Endodermal cell (in vitro differentiated cells): ENCODE measurements around the gene ABHD16B. TPM values are rescaled to one million over a fixed set of nuclear protein-coding genes. Genes with fewer than 3 reads are reported as not detected.
"Not testable (repeated sequence)": the region's sequence is repeated elsewhere in the genome, so short reads cannot be mapped to it uniquely, and the experiment has no call there.

Experiments used
- DNase-seq: peaks from one replicate; pipeline ENCODE4 v3.0.0-alpha.2; 2017
- H3K27ac ChIP-seq: 2 replicates; pipeline ENCODE4 v1.5.1; 2013; ENCODE audit warnings: mild to moderate bottlenecking, low read depth, low read length, moderate library complexity
- H3K27me3 ChIP-seq: 2 replicates; pipeline ENCODE4 v1.6.1; 2013; ENCODE audit warnings: mild to moderate bottlenecking, low read length, moderate library complexity; ENCODE audit not compliant: insufficient read depth, control insufficient read depth, poor library complexity, severe bottlenecking
- H3K36me3 ChIP-seq: 2 replicates; pipeline ENCODE4 v1.7.0; 2013; ENCODE audit warnings: mild to moderate bottlenecking, low read length, moderate library complexity; ENCODE audit not compliant: control insufficient read depth, insufficient read depth
- H3K4me1 ChIP-seq: one replicate; pipeline ENCODE4 v1.7.0; 2013; ENCODE audit warnings: low read length; ENCODE audit not compliant: control insufficient read depth, insufficient read depth
- H3K4me3 ChIP-seq: 2 replicates; pipeline ENCODE4 v1.5.1; 2013; ENCODE audit warnings: mild to moderate bottlenecking, low read length, moderate library complexity
- H3K9ac ChIP-seq: 2 replicates; pipeline ENCODE4 v1.6.1; 2013; ENCODE audit warnings: mild to moderate bottlenecking, low read length, moderate library complexity; ENCODE audit not compliant: poor library complexity, severe bottlenecking; ENCODE audit errors: extremely low read depth
- H3K9me3 ChIP-seq: 2 replicates; pipeline ENCODE4 v1.6.1; 2013; ENCODE audit warnings: mild to moderate bottlenecking, low read length, moderate library complexity; ENCODE audit not compliant: control insufficient read depth
- H3K27ac Mint-ChIP-seq: 2 replicates; pipeline ENCODE4 v1.8.0; 2020; ENCODE audit warnings: mixed read lengths
- H3K27me3 Mint-ChIP-seq: 2 replicates; pipeline ENCODE4 v1.8.0; 2021; ENCODE audit warnings: mild to moderate bottlenecking, mixed read lengths; ENCODE audit not compliant: insufficient read depth
- H3K36me3 Mint-ChIP-seq: 2 replicates; pipeline ENCODE4 v1.8.0; 2020; ENCODE audit warnings: low read depth, mixed read lengths
- H3K4me1 Mint-ChIP-seq: 2 replicates; pipeline ENCODE4 v1.8.0; 2020; ENCODE audit warnings: mixed read lengths
- H3K4me3 Mint-ChIP-seq: 2 replicates; pipeline ENCODE4 v1.8.0; 2020; ENCODE audit warnings: mild to moderate bottlenecking, moderate library complexity, mixed read lengths
- H3K9me3 Mint-ChIP-seq: 2 replicates; pipeline ENCODE4 v1.8.0; 2020; ENCODE audit warnings: mild to moderate bottlenecking, mixed read lengths
- WGBS, 2 experiments: methylation state at CpG; one replicate each; pipeline versions ENCODE4 v1.1.5 to v1.1.7; 2013; ENCODE audit warnings: missing lambda C conversion rate in 2 of 2, mixed read lengths in 1 of 2; ENCODE audit not compliant: insufficient coverage in 1 of 2, insufficient read length in 1 of 2; 5-methylcytosine and 5-hydroxymethylcytosine counted together
- total RNA-seq, 2 donors: library from RNA; stranded (reverse); fragmentation: NEBNext Ultra II Directional in 1 of 2; extraction: Animal tissue kit (Norgen Biotek cat#: 25700) in 1 of 2; gene quantifications; 2 replicates in 1 of 2; 3 replicates in 1 of 2; pipeline ENCODE4 v1.2.1, GENCODE V29; 2021
- TF ChIP-seq, protein P1 (sequence below): fragments of 200-600 bp; sonication (generic); conservative IDR thresholded peaks from 2 replicates; pipeline ENCODE4 v1.5.0; 2021; ENCODE audit warnings: antibody characterized with exemption, mild to moderate bottlenecking

Gene ABHD16B
- total RNA-seq, 2 donors from 2014 or later = not detected

DNA sequence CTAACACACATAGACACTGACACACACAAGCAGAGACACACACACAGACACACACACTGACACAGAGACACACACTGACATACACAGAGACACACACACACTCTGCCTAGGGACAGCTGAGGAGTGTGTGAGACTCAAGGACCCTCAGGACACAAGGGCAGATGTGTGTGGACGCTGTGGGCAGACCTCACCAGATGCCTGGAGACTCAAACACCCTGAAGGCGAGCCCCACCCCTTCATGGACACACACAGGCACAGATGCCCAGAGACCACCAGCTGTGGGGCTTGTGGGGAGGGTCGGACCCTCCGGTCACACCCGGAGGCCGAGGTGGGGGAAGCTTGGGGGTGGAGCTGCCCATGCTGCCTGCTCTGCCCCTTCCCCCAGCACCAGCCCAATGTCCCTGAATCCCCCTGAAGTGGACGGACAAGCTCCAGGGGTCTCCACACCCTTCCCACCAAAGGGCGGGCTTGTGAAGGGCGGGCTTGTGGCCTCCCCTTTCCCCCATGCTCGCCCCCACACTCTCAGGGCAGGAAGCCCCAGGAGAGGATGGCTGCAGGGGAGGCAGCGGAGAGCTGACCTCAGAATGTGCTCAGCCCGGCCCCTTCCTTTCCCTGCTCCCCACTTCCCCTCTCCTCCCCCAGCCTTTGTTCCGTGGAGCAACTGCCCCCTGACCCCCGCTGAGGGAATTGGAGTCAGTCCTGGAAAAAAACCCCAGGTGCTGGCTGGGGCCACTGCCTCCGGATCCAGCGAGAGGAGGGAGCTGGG, 13.9 kb upstream of the ABHD16B start:
- no peak overlapping the region for H3K4me3 Mint-ChIP-seq
- Histone ChIP-seq H3K9me3 (no peaks in the 10 kb centered on the region), H3K36me3 (no peaks in the 10 kb centered on the region)

DNA sequence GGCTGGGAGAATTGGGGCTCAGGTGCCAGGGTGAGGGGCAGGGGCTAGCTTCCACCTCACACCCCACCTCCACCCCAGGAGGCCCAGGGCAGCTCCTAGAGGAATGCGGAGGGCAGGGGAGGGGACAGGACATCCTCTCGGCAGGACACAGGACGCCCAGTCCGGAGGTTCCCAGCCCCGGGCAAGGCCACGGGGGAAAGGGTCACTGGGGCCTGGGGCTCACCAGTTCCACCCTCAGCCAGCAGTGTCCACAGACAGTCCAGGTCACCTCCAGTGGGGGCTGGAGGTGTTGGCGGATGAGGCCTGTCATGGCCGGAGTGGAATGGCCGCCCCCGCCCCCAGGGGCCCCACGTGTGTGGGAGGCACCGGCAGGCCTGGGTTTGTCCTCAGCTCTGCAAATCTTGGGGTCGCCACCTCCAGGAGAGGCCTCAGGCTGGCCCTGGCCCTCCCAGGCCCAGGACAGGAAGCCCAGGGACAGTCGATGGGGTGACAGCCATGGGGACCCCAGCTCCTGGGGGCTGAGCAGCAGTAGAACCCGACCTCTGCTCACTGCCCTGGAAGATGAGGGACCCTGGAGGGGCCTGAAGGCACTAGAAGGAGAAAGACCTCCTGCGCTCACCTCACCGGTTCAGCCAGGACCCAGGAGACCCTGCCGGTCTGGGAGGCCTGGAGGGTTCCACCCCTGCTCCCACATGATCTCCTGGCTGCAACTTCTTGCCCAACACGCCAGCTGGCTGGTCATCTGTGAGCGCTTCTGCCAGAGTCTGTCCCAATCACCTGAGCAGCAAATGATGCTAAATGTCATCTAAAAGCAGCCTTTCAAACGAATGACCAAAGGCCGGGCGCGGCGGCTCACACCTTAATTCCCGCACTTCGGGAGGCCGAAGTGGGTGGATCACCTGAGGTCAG, 13.0 kb upstream of the ABHD16B start:
- Histone ChIP-seq H3K9me3 (no peaks in the 10 kb centered on the region), H3K27me3 (no peaks in the 10 kb centered on the region), H3K36me3 (no peaks in the 10 kb centered on the region), H3K4me3 (no peak overlapping the region), H3K4me1 (peaks cover 6% of the 10 kb centered on the region), H3K9ac (no peak overlapping the region), H3K27ac (peak overlapping the region; percentile 41)
- Mint-ChIP-seq H3K36me3 (no peaks in the 10 kb centered on the region), H3K9me3 (no peaks in the 10 kb centered on the region), H3K4me1 (peaks cover 2% of the 10 kb centered on the region), H3K27ac (no peak overlapping the region), H3K27me3 (peaks cover 7% of the 10 kb centered on the region), H3K4me3 (no peak overlapping the region)
- WGBS, 2 experiments = 85 to 87% methylated on average over 18 to 28 of the region's 28 CpGs
- TF ChIP-seq, protein P1, sequence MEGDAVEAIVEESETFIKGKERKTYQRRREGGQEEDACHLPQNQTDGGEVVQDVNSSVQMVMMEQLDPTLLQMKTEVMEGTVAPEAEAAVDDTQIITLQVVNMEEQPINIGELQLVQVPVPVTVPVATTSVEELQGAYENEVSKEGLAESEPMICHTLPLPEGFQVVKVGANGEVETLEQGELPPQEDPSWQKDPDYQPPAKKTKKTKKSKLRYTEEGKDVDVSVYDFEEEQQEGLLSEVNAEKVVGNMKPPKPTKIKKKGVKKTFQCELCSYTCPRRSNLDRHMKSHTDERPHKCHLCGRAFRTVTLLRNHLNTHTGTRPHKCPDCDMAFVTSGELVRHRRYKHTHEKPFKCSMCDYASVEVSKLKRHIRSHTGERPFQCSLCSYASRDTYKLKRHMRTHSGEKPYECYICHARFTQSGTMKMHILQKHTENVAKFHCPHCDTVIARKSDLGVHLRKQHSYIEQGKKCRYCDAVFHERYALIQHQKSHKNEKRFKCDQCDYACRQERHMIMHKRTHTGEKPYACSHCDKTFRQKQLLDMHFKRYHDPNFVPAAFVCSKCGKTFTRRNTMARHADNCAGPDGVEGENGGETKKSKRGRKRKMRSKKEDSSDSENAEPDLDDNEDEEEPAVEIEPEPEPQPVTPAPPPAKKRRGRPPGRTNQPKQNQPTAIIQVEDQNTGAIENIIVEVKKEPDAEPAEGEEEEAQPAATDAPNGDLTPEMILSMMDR = no peak
- DNase-seq = peak; percentile 68

More for the DNA sequence above, 13.9 kb upstream of the ABHD16B start:
- no peaks in the 10 kb centered on the region for H3K36me3 Mint-ChIP-seq
- H3K27ac Mint-ChIP-seq = no peak overlapping the region
- peaks cover 2% of the 10 kb centered on the region for H3K4me1 Mint-ChIP-seq
- peaks cover 7% of the 10 kb centered on the region for H3K27me3 Mint-ChIP-seq
- no peak overlapping the region for H3K9ac ChIP-seq
- no peaks in the 10 kb centered on the region for H3K27me3 ChIP-seq
- H3K4me3 ChIP-seq = no peak overlapping the region
- WGBS, 2 experiments = 58 to 59% methylated on average over 2 to 12 of the region's 16 CpGs
- TF ChIP-seq, protein P1 = no peak
- peak; percentile 87 for DNase-seq
- no peaks in the 10 kb centered on the region for H3K9me3 Mint-ChIP-seq
- peak overlapping the region; percentile 41 for H3K27ac ChIP-seq
- peaks cover 6% of the 10 kb centered on the region for H3K4me1 ChIP-seq

DNA sequence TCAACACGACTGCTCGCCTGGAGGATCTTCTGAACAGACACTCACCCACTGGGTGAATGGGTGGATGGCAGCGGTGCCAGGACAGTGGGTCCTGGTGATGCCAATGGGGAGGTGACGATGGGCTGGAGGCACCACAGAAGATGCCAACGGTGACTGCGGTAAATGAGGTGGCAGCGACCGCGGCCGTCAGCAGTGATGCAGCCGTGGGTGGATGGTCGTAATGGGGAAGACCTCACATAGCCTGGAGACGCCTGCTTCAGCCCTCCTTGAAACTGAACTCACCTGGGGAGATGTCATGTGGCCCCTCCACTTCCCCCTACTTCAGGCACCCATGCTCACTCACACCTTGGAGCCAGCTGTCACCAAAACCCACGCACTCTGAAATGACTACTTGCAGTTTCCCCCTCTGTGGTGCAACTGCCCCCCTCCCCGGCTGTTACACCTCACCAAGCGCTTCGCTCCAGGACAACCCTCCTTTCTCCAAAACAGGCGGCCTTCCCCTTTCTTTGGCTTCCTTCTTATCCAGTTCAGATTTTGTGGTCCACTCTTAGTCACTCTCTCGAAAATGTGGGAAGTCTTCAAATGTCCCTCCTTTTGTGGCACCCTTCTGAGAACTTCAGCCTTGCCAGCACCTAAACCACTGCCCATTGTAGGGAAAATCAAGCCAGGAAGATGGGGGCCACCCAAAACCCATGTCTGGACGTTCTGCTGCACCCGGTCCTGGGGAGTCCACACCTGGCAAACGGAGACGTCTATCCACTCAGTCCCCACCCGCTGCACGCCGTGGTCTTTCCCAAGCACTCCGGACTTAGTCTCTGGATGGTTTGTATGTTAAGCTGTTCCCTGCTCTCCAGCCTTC, 10.4 kb upstream of the ABHD16B start:
- Histone ChIP-seq H3K27me3 (no peaks in the 10 kb centered on the region), H3K36me3 (no peaks in the 10 kb centered on the region), H3K4me3 (no peak overlapping the region), H3K9ac (no peak overlapping the region), H3K4me1 (peaks cover 6% of the 10 kb centered on the region), H3K27ac (no peak overlapping the region), H3K9me3 (no peaks in the 10 kb centered on the region)
- no peak overlapping the region for H3K27ac Mint-ChIP-seq
- H3K27me3 Mint-ChIP-seq = peaks cover 5% of the 10 kb centered on the region
- peak; percentile 39 for DNase-seq
- H3K4me3 Mint-ChIP-seq = no peak overlapping the region
- no peaks in the 10 kb centered on the region for H3K9me3 Mint-ChIP-seq
- H3K36me3 Mint-ChIP-seq = no peaks in the 10 kb centered on the region
- peaks cover 2% of the 10 kb centered on the region for H3K4me1 Mint-ChIP-seq
- TF ChIP-seq, protein P1 = no peak
- 93 to 95% methylated on average over 20 to 27 of the region's 27 CpGs for WGBS, 2 experiments

DNA sequence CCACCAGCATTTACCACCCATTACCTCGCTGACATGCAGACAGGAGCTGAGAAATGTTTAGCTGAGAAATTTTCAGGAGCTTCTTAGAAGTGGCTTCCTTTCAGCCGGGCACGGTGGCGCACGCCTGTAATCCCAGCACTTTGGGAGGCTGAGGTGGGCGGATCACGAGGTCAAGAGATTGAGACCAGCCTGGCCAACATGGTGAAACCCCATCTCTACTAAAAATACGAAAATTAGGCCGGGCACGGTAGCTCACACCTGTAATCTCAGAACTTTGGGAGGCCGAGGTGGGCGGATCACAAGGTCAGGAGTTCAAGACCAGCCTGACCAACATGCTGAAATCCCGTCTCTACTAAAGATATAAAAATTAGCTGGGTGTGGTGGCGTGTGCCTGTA, 9.8 kb upstream of the ABHD16B start:
- not testable (repeated sequence) for H3K9ac ChIP-seq, H3K36me3 ChIP-seq, H3K4me1 ChIP-seq, H3K4me1 Mint-ChIP-seq, H3K27ac Mint-ChIP-seq, H3K4me3 ChIP-seq, H3K27me3 Mint-ChIP-seq, H3K36me3 Mint-ChIP-seq, H3K9me3 ChIP-seq, DNase-seq, H3K9me3 Mint-ChIP-seq, H3K27me3 ChIP-seq, H3K27ac ChIP-seq, H3K4me3 Mint-ChIP-seq
- 94 to 99% methylated on average over 11 to 14 of the region's 14 CpGs for WGBS, 2 experiments
